COLO668 (cell line): ENCODE measurements around the gene PPID.
A peak's percentile ranks its signal among the peaks of the same experiment; 100 is the strongest.
"Not testable (repeated sequence)": the region's sequence is repeated elsewhere in the genome, so short reads cannot be mapped to it uniquely, and the experiment has no call there.

Source experiments
- DNase-seq: peaks from one replicate; lab custom pipeline; 2025; ENCODE audit not compliant: unreplicated experiment; lab: John Stamatoyannopoulos, UW

Gene PPID

DNA sequence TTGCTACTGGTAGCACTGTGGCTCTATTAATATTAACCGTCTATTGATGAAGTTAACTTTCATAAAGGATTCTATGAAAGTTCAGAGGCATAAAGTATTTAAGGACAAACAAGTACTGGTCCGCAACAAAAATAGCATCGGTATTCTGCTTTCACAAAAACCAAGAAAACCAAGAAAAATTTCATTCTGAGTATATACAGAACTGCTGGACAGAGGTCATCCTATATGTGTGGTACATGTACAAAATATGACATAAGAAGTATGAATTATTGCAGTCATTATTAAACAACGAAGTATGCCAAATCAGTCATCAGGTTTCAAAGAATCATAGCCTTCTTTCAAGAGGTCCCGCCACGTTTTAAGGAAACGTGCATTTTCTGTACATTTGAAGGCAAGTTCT lies 53.9 kb downstream of the PPID start:
- DNase-seq: no peak

DNA sequence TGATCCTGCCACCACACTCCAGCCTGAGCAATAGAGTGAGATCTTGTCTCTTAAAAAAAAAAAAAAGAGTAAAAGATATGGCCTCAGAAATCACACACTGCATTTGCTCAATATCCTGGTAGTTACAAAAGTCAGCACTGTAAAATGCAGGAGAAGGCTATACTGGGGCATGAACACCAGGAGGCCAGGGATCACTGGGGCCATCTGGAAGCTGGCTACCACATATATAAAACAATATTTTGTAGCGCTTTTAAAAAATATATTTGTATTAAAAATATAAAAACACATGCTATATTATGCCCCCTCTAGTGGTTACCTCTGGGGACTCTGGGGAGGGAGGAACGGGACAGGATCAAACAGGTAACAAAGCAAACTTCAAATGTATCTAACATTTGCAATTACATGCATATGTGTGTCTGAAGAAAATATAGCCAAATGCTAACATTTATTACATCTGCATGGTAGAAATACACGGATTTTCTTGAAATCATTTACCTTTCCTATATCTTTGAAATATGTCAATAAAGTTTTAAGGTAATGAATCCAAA lies 55.5 kb downstream of the PPID start:
- DNase-seq: peak; percentile 14

DNA sequence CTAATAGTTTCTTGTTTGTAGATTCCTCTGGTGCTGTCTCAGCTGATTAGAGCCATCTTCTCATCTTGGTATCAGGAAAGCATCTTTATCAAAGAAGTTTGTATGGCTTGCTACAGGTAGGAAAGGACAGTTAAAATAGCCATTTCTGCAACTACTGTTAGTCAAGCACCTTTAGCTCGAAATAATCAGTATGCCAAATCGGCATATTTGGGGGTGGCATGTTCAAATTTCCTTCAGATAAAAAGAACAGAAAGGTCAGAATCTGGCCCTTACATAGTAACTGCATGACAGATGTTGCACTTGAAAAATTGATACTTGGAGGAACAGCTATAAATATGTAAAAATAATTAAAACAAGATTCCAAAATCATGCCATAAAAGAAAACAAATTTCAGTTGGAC lies 56.3 kb downstream of the PPID start:
- DNase-seq: no peak

DNA sequence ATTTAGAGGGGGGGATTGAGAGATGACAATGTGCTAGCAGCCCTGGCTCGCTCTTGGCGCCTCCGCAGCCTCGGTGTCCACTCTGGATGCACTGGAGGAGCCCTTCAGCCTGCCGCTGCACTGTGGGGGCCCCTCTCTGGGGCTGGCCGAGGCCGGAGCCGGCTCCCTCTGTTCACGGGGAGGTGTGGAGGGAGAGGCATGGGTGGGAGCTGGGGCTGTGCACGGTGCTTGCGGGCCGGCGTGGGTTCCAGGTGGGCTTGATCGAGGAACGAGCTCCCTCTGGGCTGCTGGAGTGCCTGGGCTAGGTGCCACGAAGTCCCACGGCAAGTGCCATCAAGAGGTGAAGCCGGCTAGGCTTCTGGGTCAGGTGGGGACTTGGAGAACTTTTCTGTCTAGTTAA lies 58.4 kb downstream of the PPID start:
- DNase-seq: no peak

DNA sequence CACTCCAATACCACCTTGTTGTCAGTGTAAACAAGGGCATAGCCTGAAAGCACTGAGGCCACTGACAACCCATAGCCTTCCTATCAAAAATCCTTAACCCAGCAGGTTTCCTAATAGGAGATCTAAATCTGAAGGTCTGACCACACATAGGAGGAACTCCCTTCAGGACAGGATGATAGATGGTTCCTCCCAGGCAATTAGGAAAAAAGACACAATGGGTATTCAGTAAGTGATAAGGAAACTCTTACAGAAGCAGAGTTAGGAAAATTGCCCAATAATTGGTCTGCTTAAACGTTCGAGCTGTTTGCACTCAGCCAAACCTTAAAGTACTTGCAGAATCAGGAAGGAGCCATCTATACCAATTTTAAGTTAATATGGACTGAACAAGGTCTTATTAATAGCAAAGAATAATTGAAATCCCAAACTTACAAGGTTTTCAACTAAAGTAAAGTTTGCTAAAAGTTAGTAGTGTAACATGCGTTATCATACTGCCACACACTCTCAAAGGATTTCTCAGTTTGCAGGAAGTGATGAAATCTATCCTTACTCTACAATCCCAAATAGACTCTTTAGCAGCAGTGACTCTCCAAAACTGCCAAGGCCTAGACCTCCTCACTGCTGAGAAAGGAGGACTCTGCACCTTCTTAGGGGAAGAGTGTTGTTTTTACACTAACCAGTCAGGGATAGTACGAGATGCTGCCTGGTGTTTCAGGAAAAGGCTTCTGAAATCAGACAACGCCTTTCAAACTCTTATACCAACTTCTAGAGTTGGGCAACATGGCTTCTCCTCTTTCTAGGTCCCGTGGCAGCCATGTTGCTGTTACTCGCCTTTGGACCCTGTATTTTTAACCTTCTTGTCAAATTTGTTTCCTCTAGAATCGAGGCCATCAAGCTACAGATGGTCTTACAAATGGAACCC lies 59.2 kb downstream of the PPID start:
- DNase-seq: not testable (repeated sequence)

DNA sequence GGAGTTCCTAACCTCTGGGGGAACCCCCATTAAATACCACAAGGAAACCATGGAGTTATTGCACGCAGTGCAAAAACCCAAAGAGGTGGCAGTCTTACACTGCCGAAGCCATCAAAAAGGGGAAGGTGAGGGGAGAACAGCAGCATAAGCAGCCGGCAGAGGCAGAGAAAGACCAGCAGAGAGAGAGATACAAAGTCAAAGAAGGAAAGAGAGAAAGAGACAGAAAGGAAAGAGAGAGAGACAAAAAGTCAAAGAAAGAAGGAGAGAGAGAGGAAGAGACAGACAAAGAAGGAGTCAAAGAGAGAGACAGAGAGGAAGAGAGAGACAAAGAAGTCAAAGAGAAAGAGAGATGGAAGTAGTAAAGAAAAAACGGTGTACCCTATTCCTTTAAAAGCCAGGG lies 59.9 kb downstream of the PPID start:
- not testable (repeated sequence) for DNase-seq
